GM18907 (cell line): ENCODE results near the gene OR5K2.
A peak's percentile ranks its signal among the peaks of the same experiment; 100 is the strongest.

Experiments used
- ATAC-seq: cut with Tn5 transposase; IDR thresholded peaks from one replicate; pipeline ENCODE4 v1.9.1; 2021; ENCODE audit warnings: mild to moderate bottlenecking, moderate library complexity; ENCODE audit not compliant: unreplicated experiment

OR5K2 gene

DNA sequence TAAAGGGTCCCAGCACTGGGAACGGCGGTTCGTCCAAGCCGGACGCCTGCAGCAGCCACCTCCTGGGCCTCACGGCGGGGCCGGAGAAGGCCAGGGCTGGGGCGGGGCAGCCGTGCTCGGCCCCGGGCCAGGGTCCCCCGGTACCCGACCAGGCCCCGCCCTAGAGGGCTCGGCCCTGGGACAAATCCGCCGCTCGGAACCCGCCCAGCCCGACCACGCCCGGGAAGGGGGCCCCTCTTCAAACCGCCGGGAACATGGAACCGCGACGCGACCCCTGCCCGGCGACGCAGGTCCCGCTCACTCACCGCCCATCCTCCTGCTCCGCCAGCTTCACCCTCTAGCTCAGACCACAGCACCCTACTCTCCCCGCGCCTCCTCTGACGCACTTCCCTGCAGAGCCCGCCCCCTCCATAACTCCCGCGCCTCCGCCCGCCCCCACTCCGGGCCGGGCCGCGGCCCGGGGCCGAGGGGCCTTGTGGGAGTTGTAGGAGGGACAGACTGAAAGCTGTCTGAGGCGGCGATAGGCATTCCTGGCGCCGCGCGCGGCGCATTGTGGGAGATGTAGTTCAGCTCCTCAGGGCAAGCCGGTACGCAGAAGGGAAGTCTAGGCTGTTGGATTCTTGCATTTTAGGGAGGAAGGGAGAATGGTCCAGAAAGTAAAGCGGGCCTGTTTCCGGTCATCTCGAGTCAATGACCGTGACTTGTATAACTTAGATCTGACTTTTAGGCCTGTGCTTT lies 25.2 kb downstream of the OR5K2 start, which contains the start of gene CLDND1:
Gene CLDND1, minus strand, starts transcription at position 359 of the 738 bp plus-strand sequence. CDS start 1,478 bp downstream, outside the sequence.
- ATAC-seq, result peak; percentile 91

DNA sequence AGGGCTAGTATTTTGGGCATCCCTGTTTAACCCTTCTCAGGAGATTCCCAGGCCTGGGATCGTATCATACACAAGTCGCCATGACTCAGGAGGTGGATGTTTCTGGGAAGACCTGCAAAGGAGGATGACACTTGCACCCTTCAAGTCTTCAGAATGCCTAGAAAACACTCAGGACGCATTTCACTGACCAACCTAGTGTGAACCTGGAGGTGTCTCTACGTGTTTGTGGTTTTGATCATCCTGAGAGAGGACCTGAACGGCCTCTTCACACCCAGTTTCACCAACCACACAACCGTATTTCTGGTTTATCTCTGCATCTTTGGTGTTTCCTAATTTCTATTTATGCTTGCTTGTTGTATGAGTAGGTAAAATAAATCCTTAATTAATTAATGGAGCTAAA lies 28.0 kb downstream of the OR5K2 start:
- no peak for ATAC-seq

DNA sequence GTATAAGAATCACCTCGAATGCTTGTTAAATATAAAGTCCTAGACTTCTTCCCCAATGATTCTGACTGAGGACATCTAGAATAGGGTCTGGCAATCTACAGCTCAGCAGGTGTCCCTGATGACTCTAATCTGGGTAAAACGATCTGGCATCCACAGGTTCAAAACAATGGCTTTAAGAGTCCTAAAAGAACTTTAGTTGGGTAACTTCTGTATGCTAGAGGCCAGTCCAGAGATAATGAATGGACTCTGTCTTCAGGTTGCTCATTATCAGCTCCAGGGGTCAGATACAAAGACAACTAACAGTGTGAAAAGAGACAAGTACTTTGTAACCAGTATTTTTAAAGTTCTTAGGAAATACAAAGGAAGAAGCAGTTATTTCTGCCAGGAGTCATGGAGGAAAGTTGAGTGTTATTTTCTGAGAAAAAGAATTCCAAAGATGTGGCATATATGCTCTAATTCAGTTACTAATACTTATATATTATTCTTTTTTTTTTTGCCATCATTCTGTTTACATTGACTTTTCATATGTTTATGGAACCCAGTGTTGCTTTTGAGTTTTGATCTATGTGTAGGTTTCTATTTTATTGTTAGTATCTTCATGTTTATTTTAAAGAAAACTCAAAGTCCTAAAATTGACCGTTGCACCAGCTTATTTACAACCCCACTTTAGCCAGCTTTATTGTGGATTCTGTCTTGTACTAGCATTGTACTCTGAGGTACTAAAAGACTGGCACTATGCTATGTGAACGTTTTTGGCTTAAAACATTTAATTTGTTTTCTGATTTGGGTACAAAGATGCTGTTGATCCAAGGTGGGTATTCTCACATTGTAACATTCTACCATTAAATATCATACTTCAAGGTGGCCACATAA lies 31.2 kb downstream of the OR5K2 start:
- no peak for ATAC-seq

DNA sequence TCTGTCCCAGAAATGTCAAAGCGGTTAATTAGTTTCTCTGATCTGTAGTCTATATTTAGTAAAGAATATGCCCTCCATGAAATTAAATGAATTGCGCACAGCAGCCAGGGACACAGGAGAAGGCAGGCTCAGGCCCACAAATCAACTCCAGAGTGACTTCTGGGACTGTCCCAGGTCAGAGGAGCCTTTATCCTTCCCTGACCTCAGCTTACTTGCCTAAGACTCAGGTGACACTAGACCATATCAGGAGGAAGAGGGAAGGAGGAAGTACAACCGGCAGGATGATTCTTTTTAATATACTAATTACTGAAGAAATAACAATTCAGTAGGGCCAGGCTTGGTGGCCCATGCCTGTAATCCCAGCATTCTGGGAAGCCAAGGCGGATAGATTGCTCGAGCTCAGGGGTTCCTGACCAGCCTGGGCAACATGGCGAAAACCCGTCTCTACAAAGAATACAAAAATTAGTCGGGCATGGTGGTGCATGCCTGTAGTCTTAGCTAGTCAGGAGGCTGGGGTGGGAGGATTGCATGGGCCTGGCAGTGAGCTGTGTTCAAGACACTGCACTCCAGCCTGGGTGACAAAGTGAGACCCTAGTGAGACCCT lies 32.5 kb downstream of the OR5K2 start:
- no peak for ATAC-seq

DNA sequence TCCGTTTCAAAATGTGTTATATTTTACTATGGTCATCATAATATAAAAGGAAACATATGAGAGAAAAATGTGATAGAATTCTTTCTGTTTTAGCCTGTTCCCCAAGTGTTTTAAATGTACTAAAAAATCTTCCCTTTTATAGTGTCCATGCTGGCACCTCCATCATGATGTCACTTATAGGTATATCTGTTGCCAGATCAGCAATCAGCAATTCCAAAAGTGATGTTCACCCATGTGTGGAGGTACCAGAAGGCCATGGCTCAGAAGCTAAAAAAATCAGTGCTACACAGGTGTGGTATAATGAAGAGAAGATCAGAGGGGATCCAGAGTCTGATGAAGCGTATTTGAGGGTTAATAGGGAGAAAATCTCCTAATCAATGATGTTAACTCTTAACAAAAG lies 33.2 kb downstream of the OR5K2 start:
- ATAC-seq, result peak; percentile 20

DNA sequence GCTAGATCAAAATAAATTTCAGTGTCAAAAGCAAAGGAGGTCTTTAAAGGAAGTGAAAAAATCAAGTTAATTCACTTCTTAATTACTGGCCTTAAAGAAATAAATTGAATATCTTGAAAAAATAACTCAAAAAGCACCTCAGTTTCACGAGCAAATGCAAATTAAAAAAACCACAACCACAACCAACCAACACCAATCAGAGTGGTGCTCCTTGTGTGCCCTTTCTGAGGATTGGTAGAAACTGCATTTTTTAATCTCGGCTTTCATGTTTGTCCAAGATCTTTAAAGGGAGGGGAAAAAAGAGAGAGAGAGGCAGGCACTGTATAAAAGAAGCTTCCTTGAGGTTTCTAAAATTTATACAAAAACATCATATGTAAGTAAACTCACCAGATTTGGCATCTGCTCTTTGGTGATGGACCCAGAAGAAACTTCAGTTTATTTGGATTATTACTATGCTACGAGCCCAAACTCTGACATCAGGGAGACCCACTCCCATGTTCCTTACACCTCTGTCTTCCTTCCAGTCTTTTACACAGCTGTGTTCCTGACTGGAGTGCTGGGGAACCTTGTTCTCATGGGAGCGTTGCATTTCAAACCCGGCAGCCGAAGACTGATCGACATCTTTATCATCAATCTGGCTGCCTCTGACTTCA lies 34.3 kb downstream of the OR5K2 start, which contains the start of gene GPR15:
Gene GPR15, plus strand, starts transcription at position 357 of the 653 bp plus-strand sequence. Its CDS starts 56 bp downstream, at position 413.
- ATAC-seq, result peak; percentile 37

DNA sequence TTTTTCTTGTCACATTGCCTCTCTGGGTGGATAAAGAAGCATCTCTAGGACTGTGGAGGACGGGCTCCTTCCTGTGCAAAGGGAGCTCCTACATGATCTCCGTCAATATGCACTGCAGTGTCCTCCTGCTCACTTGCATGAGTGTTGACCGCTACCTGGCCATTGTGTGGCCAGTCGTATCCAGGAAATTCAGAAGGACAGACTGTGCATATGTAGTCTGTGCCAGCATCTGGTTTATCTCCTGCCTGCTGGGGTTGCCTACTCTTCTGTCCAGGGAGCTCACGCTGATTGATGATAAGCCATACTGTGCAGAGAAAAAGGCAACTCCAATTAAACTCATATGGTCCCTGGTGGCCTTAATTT lies 34.8 kb downstream of the OR5K2 start:
- ATAC-seq, result no peak

DNA sequence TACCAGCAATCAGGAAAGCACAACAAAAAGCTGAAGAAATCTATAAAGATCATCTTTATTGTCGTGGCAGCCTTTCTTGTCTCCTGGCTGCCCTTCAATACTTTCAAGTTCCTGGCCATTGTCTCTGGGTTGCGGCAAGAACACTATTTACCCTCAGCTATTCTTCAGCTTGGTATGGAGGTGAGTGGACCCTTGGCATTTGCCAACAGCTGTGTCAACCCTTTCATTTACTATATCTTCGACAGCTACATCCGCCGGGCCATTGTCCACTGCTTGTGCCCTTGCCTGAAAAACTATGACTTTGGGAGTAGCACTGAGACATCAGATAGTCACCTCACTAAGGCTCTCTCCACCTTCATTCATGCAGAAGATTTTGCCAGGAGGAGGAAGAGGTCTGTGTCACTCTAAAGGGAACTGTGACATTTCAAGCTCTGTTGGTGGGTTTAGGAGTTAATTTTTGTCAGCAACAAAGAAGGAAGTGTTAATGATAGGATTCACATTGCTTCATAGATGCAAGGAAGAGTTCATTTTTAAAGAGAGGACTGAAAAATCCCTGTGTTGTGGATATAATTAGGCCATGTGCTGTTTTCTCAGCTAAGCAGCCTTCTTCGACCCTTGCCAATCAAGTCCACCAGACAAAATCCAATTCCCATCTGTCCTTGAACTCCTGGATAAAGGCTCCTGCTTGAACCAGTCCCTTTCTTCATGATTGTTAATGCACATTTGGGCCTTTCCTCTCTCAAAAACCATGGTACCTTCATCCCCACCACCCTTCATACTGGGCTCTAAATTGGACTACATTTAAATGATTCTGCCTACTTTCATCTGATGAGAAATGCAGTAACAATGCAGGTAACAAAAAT lies 35.5 kb downstream of the OR5K2 start:
- ATAC-seq, result no peak

DNA sequence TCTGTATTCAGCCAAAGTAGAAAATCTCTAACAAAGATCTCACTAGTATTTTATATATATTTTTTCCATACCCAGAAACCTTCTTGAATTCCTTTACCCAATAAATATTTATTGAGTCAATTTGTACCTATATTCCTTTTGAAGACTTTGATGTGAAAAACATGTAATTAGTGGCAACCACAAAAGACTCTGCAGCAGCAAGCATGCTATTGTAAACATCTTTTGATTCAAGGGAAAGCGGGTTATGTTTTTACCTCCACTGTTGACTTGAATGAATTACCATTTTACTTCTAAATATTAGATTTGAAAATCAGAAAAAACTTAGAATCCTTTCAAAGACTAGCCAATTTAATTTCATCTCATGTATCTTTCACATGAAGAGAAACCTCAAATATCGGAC lies 36.7 kb downstream of the OR5K2 start:
- ATAC-seq, result no peak

DNA sequence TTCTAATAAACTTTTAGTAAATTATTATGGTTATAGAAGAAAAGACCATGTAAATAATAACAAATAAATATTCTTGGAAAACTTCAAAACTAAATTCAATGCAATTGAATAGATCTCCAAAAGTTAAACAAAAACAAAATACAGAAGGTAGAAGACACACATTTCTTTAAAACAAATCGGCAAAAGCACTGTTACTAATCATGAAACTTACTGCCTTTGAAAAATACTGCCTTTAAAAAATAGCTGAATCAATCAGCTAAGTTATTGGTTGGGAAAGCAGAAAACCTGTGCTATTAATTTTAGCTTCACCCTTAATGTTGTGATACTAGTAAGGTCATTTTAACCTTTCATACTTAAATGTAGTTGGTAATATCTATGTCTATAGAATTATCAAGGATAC lies 37.3 kb downstream of the OR5K2 start:
- ATAC-seq, result no peak

DNA sequence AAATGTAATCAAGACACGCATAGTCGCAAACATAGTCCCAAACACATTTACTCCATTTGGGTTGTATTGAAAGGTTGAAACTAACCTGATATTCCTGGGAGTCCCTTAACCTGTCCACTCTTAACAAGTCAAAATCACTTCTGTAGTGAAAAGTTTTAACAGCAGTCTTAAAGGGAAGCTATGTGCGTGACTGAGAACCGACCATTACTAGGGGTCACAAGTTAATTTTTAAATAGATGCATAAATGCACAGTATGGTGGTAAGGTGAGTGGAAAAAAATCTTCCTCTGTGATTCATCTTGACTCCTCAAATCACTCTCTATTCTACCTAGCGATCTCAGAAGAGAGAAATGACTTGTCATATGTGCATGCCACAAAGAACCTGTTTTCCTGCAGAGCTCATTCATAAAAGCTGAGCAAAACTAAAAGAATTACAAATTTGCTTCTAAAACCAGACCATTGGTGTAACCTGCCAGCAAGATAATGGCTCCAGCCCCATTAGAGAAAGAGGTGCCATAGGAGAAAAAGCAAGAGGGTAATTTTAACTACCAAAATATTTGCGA lies 39.1 kb downstream of the OR5K2 start:
- ATAC-seq, result peak; percentile 80

DNA sequence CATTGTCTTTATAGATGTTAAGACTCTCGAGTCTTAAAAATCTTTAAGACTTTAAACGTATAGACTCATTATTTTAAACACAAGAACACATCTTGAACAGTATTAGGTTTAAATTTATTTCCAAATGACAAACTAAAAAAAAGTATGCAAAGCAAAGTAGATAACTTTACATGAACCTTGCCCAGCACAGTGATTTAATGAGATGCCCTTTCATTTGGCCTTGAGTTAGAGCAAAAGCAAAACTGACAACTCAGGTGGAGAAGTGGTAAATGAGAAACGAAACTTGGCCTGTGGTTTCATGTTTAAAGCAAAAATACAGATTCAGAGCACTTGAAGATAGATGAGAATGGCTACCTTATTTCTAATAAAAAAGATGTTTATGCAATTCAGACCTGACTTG lies 42.9 kb downstream of the OR5K2 start:
- ATAC-seq, result peak; percentile 51

DNA sequence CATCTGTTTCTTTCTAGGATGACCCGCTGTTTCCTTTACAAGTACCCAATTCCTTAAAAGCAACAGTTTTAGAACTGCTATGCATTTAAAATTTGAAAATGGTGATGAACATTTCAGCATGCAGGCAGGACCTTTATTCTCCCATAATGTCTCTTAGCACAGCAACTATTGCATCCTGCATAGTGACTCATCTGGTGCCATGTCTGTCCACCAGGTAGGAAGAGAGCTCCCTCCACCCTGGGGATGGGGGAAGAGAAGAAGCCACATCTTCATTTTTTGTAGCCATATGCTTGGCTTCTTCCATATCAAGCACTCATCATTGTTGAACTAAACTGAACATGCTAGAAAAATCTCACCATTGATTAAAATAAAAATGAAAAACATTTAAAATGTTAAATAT lies 44.2 kb downstream of the OR5K2 start:
- peak; percentile 27 for ATAC-seq

DNA sequence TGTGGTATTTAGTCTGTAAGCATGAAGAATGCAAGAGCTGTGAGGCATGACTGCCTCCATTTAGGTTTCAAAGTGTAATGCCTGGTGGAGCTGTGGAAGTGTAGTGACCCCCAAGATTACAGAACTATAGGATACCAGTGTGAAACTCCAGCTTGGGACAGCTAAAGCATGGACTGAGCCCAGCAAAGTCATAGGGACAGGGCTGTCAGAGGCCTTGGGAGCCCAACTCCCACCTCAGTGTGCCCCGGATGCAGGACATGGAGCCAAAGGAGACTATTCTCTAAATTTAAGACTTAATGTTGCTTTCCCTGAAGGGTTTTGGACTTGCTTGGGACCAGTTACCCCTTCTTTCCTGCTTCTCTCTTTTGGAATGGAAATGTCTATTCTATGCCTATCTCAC lies 45.1 kb downstream of the OR5K2 start:
- ATAC-seq, result no peak

DNA sequence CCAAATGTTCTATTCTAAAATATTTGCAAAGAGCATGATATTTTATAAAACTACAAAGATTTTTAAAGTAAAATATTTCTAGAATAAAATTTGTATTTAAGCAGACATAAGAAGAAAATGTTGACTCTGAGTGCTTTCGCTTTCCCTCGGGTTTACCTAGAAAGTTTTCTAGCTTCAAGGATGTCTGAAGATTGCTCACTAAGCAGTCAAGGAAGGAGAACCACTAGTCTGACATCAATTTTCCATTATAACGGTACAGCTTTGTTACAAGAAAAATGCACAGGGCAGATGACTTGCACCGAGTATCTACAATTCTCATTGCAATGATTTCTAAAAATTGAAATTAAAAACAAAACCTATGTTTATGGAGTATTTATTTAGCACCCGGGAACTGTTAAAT lies 48.5 kb downstream of the OR5K2 start:
- ATAC-seq, result peak; percentile 55
